RPMI7951 (cell line): ENCODE data around the gene SGK1. TPM values are rescaled to one million over a fixed set of nuclear protein-coding genes. Genes with fewer than 3 reads are reported as not detected.

Experiments
- DNase-seq: peaks from one replicate; pipeline ENCODE4 v3.0.0-alpha.2; 2012; ENCODE audit warnings: low read depth
- total RNA-seq: library from RNA; depleted of rRNA; stranded (reverse); fragments of >200 nt; shearing (Covaris generic); gene quantifications from 2 replicates; pipeline ENCODE4 v1.2.3, GENCODE V29; 2014; rRNA removed

SGK1 gene
- 93.7 and 118 TPM in 2 replicates for total RNA-seq

DNA sequence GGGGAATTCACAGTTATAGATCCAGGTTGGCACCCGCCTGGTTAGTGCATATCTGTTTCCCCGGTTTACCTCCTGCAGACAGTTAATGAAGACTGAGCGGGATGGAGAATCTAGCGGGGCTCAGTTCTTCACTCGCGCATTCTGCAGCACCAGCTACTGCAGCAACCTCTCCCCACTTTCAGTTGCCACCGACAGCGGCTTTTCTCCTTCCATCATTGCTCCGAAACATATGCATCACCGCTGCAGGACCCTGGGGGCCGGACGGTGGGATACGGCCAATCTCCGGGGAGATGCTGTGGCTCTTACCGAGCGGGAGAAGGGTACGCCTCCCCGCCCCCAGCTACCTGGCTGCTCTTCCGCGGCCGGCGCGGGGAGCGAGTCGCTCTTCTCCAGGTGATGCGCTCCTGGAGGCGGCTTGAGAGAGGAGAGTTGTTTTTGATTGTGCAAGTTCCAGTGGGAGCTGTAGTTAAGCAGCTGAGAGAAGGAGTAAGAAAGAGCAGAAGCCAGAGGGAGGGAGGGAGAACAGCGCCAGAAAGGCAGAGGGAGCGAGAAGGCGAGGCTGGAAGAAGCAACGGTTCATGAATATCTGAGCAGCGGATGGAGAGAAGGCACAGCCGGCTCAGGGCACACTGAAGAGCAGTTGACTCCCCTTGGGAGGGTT, at the start of gene SGK1:
SGK1 (minus strand) TSS at position 642 of the 661 bp plus-strand sequence. CDS start 652 bp downstream, outside the sequence.
- no peak for DNase-seq

DNA sequence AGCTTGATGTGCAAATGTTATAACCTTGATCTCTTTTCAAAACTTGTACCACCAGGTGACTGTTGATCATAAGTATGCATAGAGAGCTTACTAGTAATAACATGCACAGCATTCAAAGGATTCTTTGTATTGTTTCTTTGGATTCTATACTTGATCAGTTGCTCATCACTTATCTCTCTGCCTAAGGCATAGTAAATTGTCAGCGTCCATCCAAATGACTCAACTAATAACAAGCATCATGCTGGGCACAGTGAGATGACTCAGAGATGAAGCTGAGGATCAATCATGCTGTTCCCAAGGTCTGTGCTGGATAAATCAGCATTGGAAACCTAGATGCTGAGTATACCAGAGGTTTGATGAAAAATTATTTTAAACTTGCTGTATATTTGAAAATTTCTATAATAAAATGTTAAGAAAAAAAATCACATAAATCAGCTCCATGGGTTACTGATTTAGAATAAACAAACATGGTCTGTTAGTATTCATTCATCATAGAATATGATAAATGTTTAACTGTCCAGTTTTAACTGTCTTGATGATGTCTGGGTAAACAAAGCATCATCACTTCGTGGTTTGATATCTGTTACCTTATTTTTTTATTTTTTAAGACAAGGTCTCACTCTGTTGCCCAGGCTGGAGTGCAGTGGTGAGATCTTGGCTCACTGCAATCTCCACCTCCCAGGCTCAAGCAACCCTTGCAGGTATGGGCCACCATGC, 45.6 kb upstream of the SGK1 start:
- DNase-seq: peak; percentile 87

DNA sequence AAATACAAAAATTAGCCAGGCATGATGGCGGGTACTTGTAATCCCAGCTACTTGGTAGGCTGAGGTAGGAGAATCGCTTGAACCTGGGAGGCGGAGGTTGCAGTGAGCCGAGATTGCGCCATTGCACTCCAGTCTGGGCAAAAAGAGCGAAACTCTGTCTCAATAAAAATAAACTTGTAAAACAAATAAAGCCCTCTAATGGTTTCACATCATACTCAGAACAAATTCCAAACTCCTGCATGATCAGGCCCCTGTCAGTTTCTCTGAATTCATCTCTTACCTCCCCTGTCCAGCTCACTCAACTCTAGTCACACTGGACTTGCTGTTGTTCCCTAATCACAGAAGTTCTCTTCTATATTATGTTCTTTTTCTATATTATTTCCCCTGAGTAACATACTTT, 43.1 kb upstream of the SGK1 start:
- DNase-seq: no peak

DNA sequence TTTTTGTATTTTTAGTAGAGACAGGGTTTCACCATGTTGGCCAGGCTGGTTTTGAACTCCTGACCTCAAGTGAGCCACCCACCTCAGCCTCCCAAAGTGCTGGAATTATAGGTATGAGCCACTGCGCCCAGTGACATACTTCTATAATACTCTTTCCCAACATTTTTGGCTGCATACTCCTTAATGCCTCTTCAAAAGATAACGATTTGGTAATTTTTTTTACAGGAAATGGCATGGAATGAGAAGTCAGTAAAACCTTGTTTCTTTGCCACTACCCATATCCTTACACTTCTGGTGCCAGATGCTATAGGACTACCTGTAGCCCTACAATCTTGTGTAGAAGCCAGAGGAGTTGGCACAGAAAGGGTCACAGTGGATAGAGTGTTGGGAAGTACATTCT, 41.4 kb upstream of the SGK1 start:
- DNase-seq: no peak

DNA sequence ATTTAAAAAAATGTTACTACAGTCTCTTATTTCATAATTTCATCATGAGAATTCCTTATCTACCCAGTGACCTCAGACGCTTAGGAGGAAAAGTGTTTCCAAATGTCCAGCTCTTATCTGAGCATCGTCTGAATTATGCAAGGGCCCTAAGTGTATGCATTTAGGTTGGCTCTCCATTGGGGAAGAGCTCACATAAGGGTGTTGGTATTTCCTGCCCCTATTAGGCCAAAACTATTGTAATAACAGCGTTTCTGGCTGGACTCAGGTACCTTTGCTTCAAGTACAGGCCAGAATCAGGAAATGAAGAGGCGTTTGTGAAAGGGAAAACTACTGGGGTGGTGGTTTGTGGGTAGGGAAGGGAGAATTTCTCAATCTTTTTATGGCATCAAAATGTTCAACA, 40.4 kb upstream of the SGK1 start:
- peak; percentile 11 for DNase-seq

DNA sequence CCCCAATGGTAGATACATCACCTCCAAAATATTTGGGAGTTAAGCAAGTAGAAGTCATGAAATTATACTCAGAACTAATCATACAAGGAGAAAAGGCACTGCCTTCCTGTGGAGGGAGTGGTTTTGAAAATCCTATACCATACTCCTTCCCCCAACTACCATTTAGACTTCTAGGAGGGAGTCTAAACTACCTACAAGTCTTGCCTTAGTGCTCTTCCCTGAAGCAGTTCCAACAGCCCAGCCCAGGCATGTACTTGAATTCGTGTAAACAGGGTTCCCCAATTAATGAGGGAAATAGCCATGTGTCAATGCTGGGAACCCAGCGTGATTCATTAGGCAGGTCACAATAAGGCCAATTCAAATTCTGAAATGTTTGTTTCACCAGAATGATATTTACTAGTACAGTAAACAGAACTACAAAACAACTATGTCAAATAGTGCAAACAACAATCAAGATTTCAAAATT, 39.1 kb upstream of the SGK1 start:
- no peak for DNase-seq

DNA sequence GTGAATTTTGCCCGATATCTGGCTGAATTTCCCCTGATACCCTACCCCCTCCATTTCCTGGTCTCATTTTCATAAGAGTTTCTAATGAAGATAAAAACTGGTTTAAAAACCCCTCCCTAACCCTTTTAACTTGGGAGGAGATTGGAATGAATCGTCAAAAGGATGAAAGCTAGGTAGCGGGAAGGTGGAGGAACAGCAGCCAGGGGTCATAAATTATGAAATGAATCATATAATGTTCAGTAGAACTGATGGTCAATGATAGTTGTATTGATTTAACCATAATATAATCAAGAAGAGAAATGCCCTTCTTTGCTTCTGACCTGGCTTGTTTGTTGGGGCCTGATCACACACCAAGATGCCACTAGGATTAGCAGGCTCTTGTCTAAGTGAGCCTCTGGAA, 38.5 kb upstream of the SGK1 start:
- no peak for DNase-seq

DNA sequence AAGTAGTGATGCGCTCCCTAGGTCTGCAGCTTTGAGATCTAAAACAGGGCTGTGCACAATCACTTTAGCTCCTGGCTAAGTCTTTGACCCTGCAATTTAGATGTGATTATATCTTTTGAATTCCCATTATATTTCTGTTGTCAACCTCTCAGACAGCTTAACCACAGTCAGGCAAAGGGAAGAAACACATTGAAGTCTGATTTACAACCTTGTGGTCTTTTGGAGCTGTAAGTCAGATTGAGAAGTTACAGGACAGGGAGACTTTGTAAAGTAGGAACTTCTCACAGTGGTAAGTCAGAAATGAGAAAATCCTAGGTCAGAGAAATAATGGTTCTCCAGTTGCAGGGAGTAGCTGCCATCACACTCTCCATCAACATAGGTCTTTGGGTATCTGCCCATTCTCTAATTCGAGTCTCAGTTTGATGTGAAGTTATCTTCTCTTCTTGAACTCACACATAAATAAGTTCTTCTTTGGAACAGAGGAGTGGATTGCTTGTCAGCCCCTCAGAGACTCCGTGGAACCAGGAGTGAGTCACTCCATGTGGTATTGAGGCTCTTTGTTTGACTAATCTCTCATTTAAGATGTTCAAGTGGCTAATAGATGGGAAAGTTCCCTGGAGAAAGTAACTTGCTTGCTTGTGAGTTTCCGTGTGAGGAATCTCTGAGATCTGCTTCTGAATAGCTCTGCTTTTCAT, 35.0 kb upstream of the SGK1 start:
- DNase-seq: peak; percentile 78

DNA sequence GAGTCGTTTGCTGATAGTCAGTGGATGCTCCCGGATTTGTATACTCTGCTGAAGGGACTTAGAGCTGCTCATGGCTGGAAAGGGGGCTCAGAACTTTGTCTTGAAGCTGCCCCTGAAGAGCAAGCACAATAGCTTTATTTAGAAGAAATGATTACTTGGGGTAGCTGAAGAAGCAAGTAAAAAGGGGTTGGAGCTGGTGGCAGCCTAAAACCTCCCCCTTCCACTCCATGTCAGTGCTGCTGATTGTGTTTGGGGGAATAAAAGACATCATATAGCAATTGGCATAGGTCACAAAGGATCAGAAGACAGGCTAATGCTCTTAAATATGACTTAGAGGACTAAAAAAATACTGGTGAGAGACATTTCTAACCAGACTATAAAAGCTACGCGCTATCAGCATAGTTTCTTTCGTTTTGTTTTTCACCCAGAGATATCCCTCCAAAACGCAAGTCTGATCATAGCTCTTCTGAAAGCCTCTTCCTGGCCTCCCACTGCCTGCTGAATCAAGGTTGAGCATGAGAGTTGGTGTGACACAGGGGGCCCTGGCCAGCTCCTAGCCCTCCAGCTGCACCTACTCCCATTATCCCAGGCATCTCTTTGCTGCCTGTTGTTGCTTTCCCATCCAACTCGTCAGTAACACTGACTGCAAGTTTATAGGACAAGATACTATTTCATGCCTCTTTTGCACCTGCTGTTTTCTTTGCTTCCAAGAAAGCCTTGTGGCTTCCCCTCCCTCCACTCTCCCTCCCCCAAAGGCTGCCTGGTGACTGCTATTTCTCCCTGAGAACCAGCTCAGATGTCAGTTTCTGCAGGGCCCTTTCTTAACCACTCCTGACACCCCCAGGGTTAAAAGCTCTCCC, 33.9 kb upstream of the SGK1 start:
- peak; percentile 9 for DNase-seq

DNA sequence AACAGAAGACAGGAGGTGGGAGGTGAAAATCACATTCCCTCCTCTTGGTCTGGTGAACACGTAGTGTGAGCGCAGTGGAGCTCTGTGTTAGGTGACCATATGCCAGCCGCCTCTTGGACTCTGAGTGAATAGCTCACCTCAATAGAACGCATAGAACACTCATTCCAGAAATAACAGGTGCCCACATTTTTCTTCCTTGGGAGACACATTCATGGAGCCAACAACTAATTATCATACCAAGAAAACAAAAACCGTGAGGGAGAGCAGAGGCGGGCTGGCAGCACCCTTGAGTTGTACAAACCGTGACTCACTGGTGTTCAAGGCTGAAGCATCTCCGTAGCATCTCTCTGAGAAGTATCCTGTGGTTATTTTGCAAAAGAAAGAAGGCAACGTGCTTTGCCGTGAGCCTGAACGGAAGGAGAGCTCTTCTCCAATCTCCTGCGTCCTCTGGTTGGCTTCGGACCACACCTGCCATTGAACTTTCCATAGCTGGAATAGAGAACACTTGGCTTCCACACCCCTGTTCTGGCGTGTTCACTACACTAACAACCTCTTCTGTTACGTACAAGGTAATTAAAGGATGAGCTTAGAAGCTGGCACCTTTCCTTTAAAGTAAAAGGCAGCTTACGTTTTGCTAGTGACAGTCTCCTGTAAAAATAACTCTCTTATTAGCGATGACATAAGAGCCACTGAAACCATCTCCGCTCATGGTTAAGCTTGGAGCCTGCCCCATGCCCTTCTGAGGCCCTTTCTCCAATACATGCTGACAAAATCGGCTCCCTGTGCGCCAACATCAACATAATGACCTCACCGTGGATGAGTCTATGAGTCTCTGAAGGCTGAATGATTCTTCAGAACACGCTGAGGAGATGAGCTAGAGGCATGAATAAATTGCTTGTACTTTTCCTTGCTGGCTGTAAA, 30.2 kb upstream of the SGK1 start:
- DNase-seq: peak; percentile 90

DNA sequence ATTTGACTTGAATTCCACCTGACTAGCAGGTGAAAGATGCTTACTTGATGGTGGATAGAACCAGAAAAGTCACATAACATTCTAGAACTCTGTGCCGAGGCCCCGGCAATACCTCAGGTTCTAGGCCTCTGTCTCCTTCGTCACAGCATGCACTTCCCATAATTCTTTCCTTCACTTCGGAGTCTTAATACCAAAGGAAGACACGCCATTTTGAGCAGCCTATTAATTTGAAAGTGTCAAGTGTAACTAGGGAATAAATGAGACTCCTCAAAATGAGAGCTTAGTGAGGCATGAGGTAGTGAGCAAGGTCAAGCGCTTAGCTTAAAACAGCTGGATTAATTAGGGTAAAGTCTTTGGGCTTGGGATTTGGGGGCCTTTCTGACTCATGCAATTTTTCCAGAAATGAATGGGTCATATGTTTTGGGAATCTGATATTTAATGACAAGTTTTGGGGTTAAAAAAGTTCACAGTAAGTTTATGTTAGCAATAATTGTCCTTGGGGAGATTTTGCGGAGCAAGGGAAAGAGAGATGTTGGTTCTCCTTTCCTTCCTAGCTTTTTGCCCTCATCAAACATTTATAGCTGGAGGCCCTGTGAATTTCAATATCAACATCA, 29.1 kb upstream of the SGK1 start:
- DNase-seq: no peak

DNA sequence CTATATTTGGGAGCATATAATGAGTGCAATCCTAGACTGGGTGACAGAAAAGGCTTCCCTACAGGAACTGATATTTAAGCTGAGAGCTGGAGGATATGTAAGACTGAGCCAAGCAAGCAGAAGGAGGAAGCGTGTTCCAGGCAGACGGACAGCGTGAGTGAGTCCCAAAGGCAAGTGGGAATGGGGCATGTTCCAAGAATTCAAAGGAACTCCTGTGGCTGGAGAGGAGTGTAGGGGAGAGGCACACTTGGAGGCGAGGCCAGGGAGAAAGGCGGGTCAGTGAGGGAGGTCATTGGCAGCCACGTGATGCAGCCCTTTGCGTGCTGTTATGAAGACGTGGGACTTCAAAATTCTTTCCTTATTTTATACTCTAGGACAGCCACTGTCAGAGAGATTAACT, 27.9 kb upstream of the SGK1 start:
- peak; percentile 65 for DNase-seq

DNA sequence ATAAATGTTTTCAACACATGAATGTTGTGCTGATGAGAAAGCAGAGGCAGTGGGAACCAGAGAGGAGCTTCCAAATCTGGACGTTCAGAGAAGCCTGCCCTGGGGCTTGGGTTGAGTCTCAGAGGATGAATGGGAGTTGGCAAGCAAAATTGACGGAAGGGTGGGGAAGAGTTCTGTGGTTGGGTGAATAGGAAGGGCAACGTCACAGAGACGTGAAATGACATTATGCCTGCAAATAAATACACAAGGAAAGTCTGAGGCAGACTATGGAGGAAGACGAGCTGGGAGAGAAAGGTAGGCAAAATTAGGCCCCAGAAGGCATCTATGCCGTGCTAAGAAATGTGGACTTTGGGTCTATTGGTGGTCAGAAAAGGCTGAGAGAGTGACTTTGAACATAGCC, 25.2 kb upstream of the SGK1 start:
- DNase-seq: peak; percentile 81

DNA sequence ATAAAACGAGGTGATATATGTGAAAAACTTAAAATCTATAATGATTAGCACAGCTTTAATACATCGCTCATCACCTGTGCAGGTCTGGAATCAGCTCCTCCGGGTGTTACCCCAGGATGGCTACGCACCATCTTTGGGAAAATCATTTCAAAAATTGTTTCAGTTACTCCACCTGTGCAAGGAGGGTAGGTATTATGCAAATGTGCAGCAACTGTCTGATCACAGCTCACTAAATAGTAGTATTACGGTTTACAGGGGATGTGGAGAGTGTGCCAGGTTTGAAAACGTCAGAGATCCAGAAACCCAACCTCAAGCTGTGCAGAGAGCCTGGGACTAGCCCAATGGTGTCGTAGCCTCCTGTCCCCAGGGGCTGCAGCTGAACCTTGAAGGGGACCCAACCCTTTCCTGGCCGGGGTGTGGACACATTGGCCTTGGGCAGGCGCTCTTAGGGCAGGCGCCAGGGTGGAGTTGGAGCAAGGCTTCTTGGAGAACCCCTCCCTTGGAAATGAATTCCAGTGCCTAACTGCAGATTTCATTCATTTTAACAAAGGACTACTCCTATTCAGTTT, 24.2 kb upstream of the SGK1 start:
- no peak for DNase-seq

DNA sequence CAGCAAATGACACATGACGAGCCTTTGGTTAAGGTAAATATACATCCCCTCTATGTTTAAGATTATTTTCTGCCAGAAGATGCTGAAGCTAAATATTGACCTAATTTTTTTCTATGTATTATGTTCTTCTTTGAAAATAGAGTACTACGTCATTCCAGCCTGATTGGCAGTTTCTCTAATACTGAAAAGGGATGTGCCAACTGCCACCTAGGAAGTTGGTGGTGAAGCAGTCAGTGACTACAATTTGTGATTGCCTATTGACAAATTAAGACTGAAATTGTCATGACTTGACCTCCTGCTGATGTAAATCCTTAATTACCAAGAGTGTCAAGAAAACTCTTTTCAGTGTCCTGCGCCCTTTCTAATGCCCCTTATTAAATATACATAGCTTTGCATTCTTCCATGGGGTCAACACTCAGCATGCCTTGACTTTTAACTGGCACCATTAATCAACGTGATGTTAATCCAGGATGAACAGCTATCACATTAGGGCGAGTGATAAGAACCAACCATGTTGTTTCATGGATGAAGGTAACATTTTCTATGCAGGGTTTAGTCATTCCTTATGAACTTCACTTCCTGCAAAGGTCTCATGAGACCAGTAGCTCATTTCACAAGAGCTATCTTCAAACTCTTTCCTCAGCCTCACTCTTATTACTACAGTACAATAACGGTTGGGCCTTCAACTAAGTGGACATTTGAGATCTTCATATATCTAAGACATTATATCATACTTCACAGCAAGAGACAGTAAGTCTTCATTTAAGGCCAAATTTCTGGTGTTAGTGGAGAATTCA, 22.5 kb upstream of the SGK1 start:
- DNase-seq: no peak

DNA sequence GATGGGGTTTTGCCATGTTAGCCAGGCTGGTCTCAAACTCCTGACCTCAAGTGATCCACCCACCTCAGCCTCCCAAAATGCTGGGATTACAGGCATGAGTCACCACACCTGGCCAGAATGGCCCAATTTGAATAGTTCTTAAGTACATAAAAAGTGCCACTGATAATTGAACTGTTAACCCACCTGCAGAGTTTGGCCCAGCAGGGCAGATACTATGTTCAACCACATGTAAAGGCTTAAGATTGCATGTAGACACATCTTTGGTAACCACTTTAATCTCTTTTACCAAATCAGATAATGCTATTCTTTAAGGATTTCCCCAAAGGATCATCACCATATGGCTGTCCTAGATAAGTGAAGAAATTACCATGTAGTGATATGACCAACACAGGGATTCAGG, 21.3 kb upstream of the SGK1 start:
- DNase-seq: no peak

DNA sequence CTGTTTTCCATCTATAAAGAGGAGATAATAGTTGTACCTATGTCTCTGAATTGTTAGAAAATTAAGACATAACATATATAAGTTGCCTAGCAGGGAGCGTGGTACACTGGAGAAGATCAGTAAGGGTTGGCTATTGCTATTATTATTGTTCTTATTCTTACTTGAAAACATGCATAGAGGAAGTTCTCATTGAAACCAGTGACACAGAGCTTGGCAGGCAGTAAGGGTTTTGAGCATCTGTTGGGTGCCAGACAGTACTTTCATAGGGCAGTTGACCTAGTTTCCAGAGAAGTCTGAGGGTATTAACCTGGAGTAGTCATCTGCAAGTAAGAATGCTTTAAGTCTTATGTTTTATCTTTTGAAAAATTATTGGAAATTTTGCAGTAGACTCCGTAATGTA, 13.3 kb upstream of the SGK1 start:
- DNase-seq: no peak

DNA sequence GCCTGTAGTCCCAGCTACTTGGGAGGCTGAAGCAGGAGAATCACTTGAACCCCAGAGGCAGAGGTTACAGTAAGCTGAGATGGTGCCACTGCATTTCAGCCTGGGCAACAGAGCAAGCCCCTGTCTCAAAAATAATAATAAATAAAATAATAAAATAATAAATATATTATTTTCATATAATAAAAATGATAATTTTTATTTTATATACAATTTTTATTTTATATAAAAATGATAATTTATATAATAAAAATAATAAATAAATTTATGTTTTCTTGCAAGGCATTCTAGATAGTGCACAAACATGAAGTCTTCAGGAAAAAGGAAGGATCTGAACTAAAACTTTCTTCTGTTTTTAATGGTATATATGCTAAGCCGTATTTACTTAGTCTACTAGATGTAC, 12.6 kb upstream of the SGK1 start:
- no peak for DNase-seq

DNA sequence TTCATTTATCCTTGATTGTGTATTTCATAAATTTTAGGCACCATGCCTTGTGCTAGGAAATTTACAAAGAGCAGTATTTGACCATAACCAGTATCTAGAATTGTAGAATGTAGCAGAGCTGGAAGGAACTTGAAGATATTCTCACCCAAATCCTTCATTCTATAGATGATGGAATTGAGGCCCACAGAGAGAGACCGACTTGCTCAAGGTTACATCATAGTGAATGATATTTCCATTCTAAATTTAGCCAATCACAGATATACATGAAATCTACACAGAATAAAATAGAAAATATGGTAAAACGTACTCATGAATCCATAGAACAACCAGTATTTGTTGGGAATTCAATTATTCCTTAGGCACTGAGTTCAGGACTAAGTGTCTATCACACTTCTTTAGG, 10.9 kb upstream of the SGK1 start:
- no peak for DNase-seq
